ENCODE measurements around the gene NLRP6.

GRCh38 chr11:244376-244775 is 33.8 kb upstream of the NLRP6 start:
- TF ChIP-seq YY1 (IDR thresholded peaks at IDR 0.05; ENCODE audit: low read depth) (no peak), ZBTB7A (IDR thresholded peaks at IDR 0.05; ENCODE audit: low read depth) (no peak), REST (IDR thresholded peaks at IDR 0.05; ENCODE audit: low read depth) (no peak), RAD21 (IDR thresholded peaks at IDR 0.05; ENCODE audit: low read depth) (no peak), TCF12 (IDR thresholded peaks at IDR 0.05; ENCODE audit: low read depth) (no peak), MAX (IDR thresholded peaks at IDR 0.05) (no peak), TAF1 (IDR thresholded peaks at IDR 0.05; ENCODE audit: low read depth) (no peak), EGR1 (IDR thresholded peaks at IDR 0.05) (no peak), CEBPB (IDR thresholded peaks at IDR 0.05) (no peak), USF1 (IDR thresholded peaks at IDR 0.05) (no peak), TEAD4 (IDR thresholded peaks at IDR 0.05) (no peak), EP300 (IDR thresholded peaks at IDR 0.05; ENCODE audit: borderline replicate concordance) (no peak), CREB1 (IDR thresholded peaks at IDR 0.05; ENCODE audit: low read depth) (no peak)

Data from Ishikawa (cell line).